GM06990 (cell line): ENCODE results near the gene ADH1C.

Source experiments
- DNase-seq: peaks from one replicate; pipeline ENCODE4 v3.0.0-alpha.2; 2011; ENCODE audit not compliant: insufficient read length; ENCODE audit errors: extremely low read depth
- H3K27me3 ChIP-seq: replicated peaks from 2 replicates; pipeline ENCODE4 v1.6.0; 2011; ENCODE audit warnings: low read length; ENCODE audit not compliant: control insufficient read depth, insufficient read depth
- H3K36me3 ChIP-seq: 2 replicates; pipeline ENCODE4 v1.5.1; 2011; ENCODE audit warnings: low read length; ENCODE audit not compliant: control insufficient read depth, insufficient read depth
- H3K4me3 ChIP-seq: replicated peaks from 2 replicates; pipeline ENCODE4 v1.5.1; 2011; ENCODE audit warnings: low read depth, mild to moderate bottlenecking, control low read depth, low read length
- TF ChIP-seq, protein P1 (sequence below): IDR thresholded peaks from 2 replicates; pipeline ENCODE4 v1.5.1; 2011; ENCODE audit warnings: low read length, control low read depth, mild to moderate bottlenecking, inconsistent platforms; ENCODE audit not compliant: insufficient read depth, poor library complexity, severe bottlenecking

Gene ADH1C

GRCh38 chr4:99290848-99291786 lies 61.4 kb downstream of the ADH1C start, which contains the start of gene ADH1A:
TSS of gene ADH1A (minus strand) at chr4:99290985. CDS start at chr4:99290914, 71 bp downstream.
- H3K36me3 ChIP-seq: no peaks in the 10 kb centered on the region
- no peaks in the 10 kb centered on the region for H3K27me3 ChIP-seq
- TF ChIP-seq, protein P1, sequence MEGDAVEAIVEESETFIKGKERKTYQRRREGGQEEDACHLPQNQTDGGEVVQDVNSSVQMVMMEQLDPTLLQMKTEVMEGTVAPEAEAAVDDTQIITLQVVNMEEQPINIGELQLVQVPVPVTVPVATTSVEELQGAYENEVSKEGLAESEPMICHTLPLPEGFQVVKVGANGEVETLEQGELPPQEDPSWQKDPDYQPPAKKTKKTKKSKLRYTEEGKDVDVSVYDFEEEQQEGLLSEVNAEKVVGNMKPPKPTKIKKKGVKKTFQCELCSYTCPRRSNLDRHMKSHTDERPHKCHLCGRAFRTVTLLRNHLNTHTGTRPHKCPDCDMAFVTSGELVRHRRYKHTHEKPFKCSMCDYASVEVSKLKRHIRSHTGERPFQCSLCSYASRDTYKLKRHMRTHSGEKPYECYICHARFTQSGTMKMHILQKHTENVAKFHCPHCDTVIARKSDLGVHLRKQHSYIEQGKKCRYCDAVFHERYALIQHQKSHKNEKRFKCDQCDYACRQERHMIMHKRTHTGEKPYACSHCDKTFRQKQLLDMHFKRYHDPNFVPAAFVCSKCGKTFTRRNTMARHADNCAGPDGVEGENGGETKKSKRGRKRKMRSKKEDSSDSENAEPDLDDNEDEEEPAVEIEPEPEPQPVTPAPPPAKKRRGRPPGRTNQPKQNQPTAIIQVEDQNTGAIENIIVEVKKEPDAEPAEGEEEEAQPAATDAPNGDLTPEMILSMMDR: no peak
- no peak for DNase-seq
- H3K4me3 ChIP-seq: no peak within 1 kb of the TSS
